SK-N-DZ (cell line): ENCODE results near the gene SNX19.
"Not testable (repeated sequence)": the region's sequence is repeated elsewhere in the genome, so short reads cannot be mapped to it uniquely, and the experiment has no call there.

ENCODE experiments used
- DNase-seq: peaks from one replicate; pipeline ENCODE4 v3.0.0-alpha.2; 2015; ENCODE audit warnings: low spot score

Gene SNX19

GRCh38 chr11:130874396-130874795 lies 41.9 kb downstream of the SNX19 start:
- DNase-seq, result no peak

DNA sequence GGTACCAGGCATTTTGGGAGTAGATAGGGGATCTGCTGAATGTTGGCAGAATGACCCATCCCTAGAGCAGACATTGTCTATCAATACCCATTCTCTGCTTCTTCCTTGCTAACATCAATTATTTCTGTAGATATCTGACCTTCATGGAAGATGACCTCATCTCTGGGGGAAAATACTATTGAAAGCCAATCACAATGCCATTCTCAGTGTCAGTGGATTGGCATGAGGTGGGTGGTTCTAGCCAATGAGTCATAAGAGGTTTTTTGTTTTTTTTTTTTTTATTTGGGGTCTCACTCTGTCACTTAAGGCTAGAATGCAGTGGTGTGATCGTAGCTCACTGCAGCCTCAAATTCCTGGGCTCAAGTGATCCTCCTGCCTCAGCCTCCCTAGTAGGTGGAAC lies 42.5 kb downstream of the SNX19 start:
- no peak for DNase-seq

GRCh38 chr11:130872981-130873380 lies 43.3 kb downstream of the SNX19 start:
- no peak for DNase-seq

- DNase-seq, result no peak
Measured at GRCh38 chr11:130872513-130872912, 43.8 kb downstream of the SNX19 start.

GRCh38 chr11:130872102-130872501 lies 44.2 kb downstream of the SNX19 start:
- DNase-seq, result no peak

DNA sequence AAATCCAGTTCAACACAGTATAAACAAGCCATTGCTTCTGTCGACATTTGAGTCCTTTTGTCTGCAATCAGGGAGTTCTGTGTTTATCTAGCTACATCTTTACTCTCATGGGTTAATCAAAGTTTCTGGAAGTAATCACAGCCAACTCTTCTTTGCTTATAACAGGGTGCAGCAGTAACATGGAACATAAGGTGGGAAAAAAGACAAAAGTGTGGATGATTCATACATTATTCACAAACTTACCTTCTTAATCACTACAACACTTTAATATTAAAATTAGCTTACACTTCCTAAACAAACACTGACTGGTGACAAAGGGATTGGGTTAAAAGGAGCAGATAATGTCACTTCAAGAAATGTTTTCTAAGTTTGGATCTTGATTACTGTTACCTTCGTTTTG lies 44.7 kb downstream of the SNX19 start:
- DNase-seq, result no peak

DNA sequence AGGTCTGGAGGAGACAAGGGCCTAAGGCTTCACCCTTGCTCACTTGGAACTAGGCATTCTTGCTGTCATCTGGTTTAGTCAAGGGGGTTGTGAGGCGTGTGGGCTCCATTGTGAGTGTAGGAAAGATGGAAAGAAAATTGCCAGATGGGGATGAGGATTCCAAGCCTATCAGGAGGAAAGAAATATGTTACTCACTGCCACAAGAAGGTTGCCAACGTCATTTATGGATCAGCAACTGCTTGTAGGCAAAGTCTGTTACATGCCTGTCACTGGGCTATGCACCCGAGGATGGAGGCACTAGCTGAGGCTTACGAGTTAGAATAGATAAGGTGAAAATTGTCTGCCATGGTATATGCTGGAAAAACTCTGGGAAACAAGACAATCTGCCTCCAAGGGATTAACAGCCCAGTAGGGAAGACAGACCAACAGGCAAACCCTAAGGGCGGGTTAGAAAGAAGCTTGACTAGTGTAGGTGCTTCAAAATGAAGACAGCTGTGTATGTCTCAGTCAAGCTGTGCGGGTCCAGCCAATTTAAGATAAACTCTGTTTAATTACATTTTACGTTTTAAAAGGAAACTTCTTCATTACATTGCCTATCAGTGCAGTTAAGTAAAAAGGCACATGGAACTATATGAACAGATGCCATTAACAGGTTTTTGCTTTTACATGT lies 47.4 kb downstream of the SNX19 start:
- DNase-seq, result no peak

GRCh38 chr11:130868086-130868710 lies 48.1 kb downstream of the SNX19 start:
- DNase-seq, result no peak

- DNase-seq, result no peak
Measured at GRCh38 chr11:130866831-130867230, 49.4 kb downstream of the SNX19 start.

DNA sequence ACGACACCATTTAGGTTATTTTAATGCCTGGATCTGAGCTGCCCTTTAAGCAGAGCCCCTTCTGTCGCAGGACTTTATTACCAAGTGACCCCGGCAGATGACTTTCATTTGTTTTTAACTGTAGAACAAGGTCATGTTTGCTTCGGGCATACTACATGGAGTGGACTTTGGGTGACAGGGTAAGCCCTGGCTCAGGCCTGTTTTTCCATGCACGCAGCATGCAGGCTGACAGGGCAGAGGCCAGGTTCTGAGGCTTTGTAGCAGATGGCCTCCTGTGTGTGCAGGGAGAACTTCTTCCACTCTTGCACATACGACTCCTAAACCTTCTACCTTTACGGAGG lies 50.5 kb downstream of the SNX19 start:
- DNase-seq, result no peak

DNA sequence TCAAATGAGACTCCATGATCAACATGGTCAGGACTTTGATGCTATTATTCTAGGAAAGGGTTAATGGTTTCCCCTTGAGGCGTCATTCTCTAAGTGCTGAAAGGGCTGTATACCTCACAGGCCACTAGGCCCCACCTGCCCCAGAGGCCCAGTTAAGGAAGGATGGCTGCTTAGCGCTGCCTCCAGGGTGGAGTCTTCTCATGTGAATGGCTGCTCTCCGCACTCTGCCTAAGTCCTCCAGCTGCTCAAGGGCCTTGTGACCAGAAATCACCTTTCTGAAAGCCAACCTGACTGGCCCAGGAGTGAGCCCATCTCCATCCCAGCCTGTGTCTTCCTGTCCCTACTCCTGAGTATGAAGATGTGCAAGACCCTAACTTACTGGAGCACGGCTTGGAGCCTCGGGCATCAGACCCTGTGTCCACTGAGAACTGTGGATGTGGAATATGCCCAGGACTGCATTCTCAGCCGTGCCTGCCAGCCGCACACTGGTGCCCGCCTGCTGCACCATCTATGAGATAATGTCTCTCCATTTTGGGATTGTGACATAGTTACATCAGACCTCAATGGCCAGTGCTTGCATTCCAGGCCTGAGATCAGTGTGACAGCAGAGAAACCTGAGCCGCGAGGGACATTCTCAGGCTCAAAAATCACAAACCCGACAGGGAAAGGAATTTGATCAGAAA lies 51.0 kb downstream of the SNX19 start:
- no peak for DNase-seq

DNA sequence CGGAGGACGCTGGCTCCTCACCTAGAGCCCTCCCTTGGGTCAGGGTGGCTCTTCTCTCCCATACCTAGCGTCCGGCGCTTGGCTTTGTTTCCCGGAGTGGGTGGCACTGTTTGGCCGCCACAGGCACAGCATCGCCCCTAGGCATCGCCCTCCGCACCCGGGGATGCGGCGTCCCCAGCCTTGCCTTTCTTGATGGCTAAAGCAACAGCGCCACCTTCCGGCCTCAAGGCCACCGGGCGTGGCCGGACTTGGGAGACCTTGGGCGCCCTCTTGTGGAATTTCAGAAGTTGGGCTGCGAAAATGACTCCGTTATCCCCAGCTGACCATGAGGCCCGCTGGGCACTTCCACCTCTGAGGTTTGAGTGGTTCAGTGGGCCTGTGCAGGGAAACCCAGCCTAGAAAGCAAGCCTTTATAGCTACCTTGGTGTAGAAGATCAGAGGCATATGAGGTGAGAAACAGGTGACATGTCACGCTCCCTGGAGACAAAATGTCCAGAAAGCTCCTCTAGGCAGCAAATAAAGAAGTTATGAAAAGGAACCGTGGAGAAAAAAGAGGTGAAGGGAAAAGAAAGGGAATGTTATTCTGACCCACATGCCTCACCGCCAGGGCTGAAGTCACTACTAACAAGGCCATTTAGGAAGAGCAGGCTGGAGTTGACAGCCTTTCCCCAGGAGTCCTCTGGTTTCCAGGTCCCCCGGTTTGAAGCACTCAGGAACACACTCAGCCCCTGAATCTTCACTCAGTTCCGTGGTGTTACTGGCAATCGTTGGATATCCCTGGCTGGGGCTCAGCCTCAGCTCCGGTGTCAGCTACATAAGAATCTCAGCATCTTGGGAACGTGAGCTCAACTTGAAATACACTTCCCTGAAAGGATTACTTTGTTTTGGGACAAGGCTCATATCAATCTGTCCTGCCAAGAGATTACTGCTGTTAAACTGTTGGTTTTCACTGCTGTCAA lies 54.1 kb downstream of the SNX19 start:
- DNase-seq, result peak; percentile 81

- no peak for DNase-seq
Measured at GRCh38 chr11:130861283-130861682, 55.0 kb downstream of the SNX19 start.

- no peak for DNase-seq
Measured at GRCh38 chr11:130859886-130860285, 56.4 kb downstream of the SNX19 start.

DNA sequence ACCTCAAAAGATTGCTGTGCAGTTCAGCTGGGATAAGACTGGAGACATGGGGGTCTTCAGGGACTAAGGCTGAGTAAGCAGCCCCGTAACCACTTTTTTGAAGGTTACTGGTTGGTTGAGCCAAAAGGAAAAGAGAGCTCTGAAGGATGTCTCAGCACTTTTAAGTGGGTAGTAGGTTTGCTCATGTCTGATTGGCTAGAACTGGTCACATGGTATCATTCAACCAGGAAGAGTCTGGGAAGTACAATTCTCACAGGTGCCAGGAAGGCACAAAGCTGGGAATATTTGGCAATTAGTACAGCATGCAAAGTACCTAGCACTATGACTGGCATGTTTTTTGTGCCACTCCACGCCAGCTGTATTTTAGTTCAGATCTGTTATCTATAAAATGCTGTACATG lies 58.1 kb downstream of the SNX19 start:
- DNase-seq, result no peak

- not testable (repeated sequence) for DNase-seq
Measured at GRCh38 chr11:130855707-130856106, 60.6 kb downstream of the SNX19 start.

- DNase-seq, result no peak
Measured at GRCh38 chr11:130854483-130854882, 61.8 kb downstream of the SNX19 start.

DNA sequence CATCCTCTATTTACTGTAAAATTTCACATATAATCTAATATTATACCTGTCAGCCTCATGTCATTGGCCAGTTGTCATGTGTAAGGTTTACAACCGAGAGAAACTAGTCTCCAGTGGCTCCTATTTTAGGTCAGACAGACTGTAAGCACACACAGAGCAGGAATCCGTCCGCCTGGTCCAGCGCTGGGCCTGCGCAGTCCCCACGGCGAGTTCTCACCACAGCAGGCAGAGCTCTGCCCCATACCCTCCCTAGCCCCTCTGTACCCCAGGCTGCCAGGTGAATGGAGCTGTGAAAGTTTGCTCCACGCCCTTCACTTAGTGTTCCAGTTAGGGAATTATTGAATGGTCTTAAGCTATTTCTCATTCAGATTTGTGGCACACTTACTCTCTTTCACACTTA lies 63.7 kb downstream of the SNX19 start:
- no peak for DNase-seq

- DNase-seq, result no peak
Measured at GRCh38 chr11:130850185-130850944, 65.9 kb downstream of the SNX19 start.

- DNase-seq, result no peak
Measured at GRCh38 chr11:130849215-130849568, 67.1 kb downstream of the SNX19 start.
